ENCODE data around the gene SYTL3. TPM values are rescaled to one million over a fixed set of nuclear protein-coding genes. Genes with fewer than 3 reads are reported as not detected.

The SYTL3 gene
- total and polyA plus RNA-seq, 9 of the 15 experiments (the other 6 are each of a cell fraction or from before 2014, with no cell fraction given), result 0.04 to 0.46 (median 0.17) TPM; not detected in 1

DNA sequence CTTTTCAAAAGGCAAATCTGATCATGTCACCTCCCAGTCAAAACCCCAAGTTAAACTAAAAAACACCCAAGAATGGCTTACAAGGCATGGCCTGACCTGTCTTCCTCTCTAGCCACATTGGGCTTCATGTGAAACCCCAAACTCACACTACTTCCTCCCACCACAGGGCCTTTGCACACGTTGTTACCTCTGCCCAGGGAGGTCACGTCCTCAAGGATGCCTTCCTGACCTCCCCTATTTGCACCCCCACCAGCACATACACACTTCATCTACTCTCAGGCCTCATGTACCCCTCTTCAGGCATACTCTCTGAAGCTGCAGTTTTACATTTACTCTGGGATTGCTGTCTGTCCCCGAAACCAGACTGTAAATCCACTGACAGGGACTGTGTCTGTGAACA lies 163.2 kb downstream of the SYTL3 start (continued):
- TF ChIP-seq, protein P1, sequence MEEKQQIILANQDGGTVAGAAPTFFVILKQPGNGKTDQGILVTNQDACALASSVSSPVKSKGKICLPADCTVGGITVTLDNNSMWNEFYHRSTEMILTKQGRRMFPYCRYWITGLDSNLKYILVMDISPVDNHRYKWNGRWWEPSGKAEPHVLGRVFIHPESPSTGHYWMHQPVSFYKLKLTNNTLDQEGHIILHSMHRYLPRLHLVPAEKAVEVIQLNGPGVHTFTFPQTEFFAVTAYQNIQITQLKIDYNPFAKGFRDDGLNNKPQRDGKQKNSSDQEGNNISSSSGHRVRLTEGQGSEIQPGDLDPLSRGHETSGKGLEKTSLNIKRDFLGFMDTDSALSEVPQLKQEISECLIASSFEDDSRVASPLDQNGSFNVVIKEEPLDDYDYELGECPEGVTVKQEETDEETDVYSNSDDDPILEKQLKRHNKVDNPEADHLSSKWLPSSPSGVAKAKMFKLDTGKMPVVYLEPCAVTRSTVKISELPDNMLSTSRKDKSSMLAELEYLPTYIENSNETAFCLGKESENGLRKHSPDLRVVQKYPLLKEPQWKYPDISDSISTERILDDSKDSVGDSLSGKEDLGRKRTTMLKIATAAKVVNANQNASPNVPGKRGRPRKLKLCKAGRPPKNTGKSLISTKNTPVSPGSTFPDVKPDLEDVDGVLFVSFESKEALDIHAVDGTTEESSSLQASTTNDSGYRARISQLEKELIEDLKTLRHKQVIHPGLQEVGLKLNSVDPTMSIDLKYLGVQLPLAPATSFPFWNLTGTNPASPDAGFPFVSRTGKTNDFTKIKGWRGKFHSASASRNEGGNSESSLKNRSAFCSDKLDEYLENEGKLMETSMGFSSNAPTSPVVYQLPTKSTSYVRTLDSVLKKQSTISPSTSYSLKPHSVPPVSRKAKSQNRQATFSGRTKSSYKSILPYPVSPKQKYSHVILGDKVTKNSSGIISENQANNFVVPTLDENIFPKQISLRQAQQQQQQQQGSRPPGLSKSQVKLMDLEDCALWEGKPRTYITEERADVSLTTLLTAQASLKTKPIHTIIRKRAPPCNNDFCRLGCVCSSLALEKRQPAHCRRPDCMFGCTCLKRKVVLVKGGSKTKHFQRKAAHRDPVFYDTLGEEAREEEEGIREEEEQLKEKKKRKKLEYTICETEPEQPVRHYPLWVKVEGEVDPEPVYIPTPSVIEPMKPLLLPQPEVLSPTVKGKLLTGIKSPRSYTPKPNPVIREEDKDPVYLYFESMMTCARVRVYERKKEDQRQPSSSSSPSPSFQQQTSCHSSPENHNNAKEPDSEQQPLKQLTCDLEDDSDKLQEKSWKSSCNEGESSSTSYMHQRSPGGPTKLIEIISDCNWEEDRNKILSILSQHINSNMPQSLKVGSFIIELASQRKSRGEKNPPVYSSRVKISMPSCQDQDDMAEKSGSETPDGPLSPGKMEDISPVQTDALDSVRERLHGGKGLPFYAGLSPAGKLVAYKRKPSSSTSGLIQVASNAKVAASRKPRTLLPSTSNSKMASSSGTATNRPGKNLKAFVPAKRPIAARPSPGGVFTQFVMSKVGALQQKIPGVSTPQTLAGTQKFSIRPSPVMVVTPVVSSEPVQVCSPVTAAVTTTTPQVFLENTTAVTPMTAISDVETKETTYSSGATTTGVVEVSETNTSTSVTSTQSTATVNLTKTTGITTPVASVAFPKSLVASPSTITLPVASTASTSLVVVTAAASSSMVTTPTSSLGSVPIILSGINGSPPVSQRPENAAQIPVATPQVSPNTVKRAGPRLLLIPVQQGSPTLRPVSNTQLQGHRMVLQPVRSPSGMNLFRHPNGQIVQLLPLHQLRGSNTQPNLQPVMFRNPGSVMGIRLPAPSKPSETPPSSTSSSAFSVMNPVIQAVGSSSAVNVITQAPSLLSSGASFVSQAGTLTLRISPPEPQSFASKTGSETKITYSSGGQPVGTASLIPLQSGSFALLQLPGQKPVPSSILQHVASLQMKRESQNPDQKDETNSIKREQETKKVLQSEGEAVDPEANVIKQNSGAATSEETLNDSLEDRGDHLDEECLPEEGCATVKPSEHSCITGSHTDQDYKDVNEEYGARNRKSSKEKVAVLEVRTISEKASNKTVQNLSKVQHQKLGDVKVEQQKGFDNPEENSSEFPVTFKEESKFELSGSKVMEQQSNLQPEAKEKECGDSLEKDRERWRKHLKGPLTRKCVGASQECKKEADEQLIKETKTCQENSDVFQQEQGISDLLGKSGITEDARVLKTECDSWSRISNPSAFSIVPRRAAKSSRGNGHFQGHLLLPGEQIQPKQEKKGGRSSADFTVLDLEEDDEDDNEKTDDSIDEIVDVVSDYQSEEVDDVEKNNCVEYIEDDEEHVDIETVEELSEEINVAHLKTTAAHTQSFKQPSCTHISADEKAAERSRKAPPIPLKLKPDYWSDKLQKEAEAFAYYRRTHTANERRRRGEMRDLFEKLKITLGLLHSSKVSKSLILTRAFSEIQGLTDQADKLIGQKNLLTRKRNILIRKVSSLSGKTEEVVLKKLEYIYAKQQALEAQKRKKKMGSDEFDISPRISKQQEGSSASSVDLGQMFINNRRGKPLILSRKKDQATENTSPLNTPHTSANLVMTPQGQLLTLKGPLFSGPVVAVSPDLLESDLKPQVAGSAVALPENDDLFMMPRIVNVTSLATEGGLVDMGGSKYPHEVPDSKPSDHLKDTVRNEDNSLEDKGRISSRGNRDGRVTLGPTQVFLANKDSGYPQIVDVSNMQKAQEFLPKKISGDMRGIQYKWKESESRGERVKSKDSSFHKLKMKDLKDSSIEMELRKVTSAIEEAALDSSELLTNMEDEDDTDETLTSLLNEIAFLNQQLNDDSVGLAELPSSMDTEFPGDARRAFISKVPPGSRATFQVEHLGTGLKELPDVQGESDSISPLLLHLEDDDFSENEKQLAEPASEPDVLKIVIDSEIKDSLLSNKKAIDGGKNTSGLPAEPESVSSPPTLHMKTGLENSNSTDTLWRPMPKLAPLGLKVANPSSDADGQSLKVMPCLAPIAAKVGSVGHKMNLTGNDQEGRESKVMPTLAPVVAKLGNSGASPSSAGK (IDR thresholded peaks at IDR 0.05), result no peak
- TF ChIP-seq ZNF507 (tag; conservative IDR thresholded peaks at IDR 0.05) (no peak), HDAC1 (IDR thresholded peaks at IDR 0.05) (peak in 1 of 2 experiments; percentile 14; a peak in 1 of 4 replicates), KLF16 (IDR thresholded peaks at IDR 0.05) (no peak), ATF1 (CRISPR knock-in tag; IDR thresholded peaks at IDR 0.05) (no peak), ATF1 (tag; IDR thresholded peaks at IDR 0.05) (no peak), DIDO1 (tag; IDR thresholded peaks at IDR 0.05; ENCODE audit: low read depth) (no peak), BCOR (IDR thresholded peaks at IDR 0.05) (0 out of 2 replicates have a peak, but pooled peaks have one; percentile 10), FOXP1 (CRISPR knock-in tag; IDR thresholded peaks at IDR 0.05) (no peak), PRMT5 (CRISPR knock-in tag; IDR thresholded peaks at IDR 0.05) (no peak), GTF2A2 (tag; IDR thresholded peaks at IDR 0.05) (no peak)

All from K562 (cell line).